ENCODE measurements around the gene MED16. TPM values are rescaled to one million over a fixed set of nuclear protein-coding genes. Genes with fewer than 3 reads are reported as not detected.
"Not testable (repeated sequence)": the region's sequence is repeated elsewhere in the genome, so short reads cannot be mapped to it uniquely, and the experiment has no call there.

MED16 gene
- total RNA-seq, 1 experiment from 2014 or later, result 20.4 TPM

DNA sequence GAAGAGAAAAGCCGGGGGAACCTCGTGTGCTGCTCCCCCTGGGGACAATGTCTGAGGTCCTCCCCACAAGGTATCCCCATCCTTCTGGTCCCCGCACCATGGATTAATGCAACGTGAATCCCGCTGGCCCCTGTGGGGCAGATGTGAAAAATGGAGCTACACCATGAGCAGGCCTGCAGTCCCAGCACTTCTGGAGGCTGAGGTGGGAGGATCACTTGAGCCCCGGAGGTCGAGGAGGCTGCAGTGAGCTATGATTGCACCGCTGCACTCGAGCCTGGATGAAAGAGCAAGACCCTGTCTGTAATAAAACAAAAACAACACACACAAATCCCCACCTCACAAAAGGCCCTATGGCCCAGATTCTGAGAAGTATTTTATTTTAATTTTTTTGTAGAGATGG is 34.7 kb downstream of the MED16 start:
- Histone ChIP-seq H3K36me3 (no peaks in the 10 kb centered on the region), H3K27me3 (no peaks in the 10 kb centered on the region; the same call in 1 of the 2 replicates), H3K4me3 (no peak overlapping the region), H3K9me3 (no peaks in the 10 kb centered on the region)
- DNase-seq, result no peak

DNA sequence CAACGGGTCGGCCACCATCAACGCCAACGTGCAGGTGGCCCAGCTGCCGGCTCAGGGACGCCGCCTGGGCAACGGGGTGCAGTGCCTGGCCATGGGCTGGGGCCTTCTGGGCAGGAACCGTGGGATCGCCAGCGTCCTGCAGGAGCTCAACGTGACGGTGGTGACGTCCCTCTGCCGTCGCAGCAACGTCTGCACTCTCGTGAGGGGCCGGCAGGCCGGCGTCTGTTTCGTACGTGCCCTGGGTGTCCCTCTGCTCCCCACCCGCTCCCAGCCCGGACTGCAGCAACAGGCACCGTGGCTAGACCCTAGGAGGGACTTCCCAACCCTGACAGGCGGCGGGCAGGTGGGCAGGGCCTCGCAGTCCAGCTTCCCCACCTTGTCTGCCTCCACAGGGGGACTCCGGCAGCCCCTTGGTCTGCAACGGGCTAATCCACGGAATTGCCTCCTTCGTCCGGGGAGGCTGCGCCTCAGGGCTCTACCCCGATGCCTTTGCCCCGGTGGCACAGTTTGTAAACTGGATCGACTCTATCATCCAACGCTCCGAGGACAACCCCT is 37.3 kb downstream of the MED16 start:
- no peaks in the 10 kb centered on the region; the same call in 1 of the 2 replicates for H3K27me3 ChIP-seq
- no peaks in the 10 kb centered on the region for H3K36me3 ChIP-seq
- H3K9me3 ChIP-seq, result no peaks in the 10 kb centered on the region
- DNase-seq, result no peak
- H3K4me3 ChIP-seq, result no peak overlapping the region

DNA sequence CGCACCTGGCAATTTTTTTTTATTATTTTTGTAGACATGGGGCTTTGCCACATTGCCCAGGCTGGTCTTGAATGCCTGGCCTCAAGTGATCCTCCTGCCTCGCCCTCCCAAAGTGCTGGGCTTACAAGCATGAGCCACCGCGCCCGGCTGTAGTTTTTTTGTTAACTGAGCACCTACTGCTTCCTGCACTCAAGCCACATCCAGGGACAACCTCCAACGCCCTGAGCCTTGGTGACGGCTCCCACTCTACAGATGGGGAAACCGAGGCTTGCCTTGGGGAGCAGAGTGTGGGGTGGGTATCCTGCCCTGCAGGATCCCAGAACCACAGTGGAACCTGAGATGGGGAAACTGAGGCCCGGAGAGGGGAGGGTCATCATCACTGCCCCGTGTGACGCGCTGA is 37.8 kb downstream of the MED16 start:
- Histone ChIP-seq H3K27me3 (no peaks in the 10 kb centered on the region), H3K36me3 (no peaks in the 10 kb centered on the region), H3K9me3 (no peaks in the 10 kb centered on the region), H3K4me3 (no peak overlapping the region)
- no peak for DNase-seq

DNA sequence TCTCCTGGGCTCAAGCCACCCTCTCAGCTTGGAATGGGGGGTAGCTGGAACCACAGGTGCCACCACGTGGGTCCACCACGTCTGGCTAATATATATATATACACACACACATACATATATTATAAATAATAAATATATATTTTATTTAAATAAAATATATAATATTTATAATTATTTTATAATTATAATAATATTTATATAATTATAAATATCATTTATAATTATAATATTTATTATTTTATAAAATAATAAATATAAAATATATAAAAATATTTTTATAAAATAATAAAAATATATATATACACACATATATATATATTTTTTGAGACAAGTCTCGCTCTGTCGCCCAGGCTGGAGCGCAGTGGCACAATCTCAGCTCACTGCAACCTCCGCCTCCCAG is 38.4 kb downstream of the MED16 start:
- Histone ChIP-seq H3K27me3 (no peaks in the 10 kb centered on the region), H3K4me3 (no peak overlapping the region), H3K36me3 (no peaks in the 10 kb centered on the region), H3K9me3 (no peaks in the 10 kb centered on the region)
- DNase-seq, result no peak

DNA sequence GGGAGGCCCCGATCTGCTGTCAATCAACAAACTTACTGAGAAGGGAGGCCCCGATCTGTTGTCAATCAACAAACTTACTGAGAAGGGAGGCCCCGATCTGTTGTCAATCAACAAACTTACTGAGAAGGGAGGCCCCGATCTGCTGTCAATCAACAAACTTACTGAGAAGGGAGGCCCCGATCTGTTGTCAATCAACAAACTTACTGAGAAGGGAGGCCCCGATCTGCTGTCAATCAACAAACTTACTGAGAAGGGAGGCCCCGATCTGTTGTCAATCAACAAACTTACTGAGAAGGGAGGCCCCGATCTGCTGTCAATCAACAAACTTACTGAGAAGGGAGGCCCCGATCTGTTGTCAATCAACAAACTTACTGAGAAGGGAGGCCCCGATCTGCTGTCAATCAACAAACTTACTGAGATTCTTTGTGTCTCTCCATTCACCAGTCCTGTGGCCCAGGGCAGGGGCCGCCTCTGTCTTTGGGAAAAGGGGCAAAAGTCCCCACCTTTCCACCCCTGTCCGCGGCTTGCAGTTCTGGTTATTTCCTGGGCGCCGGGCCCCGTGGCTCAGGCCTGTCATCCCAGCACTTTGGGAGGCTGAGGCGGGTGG is 39.3 kb downstream of the MED16 start:
- not testable (repeated sequence) for H3K36me3 ChIP-seq, H3K4me3 ChIP-seq, H3K9me3 ChIP-seq, H3K27me3 ChIP-seq, DNase-seq

DNA sequence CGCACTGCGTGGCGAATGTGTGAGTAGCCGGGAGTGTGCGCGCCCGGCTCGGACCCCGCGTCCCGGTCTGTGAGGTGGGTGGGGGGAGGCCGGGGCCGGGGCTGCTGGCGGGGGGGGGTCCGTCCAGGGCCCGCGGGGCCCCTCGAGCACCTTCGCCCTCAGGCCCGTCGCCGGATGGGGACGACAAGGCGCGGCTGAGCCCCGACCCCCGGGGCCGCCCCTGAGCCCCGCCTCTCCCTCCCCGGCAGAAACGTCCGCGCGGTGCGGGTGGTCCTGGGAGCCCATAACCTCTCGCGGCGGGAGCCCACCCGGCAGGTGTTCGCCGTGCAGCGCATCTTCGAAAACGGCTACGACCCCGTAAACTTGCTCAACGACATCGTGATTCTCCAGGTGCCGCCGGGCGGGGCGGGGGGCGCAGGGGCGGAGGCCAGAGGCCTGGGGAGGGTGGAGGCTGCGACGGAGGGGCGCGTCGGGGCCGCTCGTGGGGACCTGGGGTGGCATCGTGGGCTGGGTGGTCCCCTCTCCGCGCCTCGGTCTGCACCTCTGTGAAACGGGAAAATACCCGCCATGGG is 39.9 kb downstream of the MED16 start:
- H3K9me3 ChIP-seq, result no peaks in the 10 kb centered on the region
- H3K36me3 ChIP-seq, result no peaks in the 10 kb centered on the region
- no peak for DNase-seq
- H3K27me3 ChIP-seq, result no peaks in the 10 kb centered on the region
- no peak overlapping the region for H3K4me3 ChIP-seq

DNA sequence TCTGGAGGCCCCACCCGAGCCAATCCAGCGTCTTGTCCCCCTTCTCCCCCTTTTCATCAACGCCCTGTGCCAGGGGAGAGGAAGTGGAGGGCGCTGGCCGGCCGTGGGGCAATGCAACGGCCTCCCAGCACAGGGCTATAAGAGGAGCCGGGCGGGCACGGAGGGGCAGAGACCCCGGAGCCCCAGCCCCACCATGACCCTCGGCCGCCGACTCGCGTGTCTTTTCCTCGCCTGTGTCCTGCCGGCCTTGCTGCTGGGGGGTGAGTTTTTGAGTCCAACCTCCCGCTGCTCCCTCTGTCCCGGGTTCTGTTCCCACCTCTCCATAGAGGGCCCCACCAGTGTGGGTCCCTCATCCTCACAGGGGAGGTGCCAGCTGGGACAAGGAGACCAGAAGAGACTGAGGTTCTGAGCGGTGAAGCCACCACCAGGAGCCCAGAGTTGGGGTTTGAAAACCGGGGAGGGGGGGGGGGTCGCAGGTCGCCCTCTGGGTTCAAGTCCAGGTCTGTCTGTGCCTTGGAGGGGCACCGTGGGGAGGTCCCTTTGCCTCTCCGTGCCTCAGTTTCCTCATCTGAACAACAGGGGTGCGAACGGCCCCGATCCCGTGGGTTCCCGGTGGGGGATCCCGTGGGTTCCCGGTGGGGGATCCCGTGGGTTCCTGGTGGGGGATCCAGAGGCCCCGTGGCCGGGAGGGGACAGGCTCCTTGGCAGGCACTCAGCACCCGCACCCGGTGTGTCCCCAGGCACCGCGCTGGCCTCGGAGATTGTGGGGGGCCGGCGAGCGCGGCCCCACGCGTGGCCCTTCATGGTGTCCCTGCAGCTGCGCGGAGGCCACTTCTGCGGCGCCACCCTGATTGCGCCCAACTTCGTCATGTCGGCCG is 40.6 kb downstream of the MED16 start, which contains the start of gene ELANE:
Gene ELANE, plus strand, starts transcription at position 168 of the 878 bp plus-strand sequence. Its CDS starts 26 bp downstream, at position 194.
- Histone ChIP-seq H3K9me3 (no peaks in the 10 kb centered on the region), H3K4me3 (no peak within 1 kb of the TSS), H3K27me3 (no peaks in the 10 kb centered on the region), H3K36me3 (no peaks in the 10 kb centered on the region)
- DNase-seq, result no peak

DNA sequence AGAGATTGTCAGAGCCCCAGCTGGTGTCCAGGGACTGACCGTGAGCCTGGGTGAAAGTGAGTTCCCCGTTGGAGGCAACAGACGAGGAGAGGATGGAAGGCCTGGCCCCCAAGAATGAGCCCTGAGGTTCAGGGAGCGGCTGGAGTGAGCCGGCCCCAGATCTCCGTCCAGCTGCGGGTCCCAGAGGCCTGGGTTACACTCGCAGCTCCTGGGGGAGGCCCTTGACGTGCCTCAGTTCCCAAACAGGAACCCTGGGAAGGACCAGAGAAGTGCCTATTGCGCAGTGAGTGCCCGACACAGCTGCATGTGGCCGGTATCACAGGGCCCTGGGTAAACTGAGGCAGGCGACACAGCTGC is 42.0 kb downstream of the MED16 start:
- H3K4me3 ChIP-seq, result no peak overlapping the region

DNA sequence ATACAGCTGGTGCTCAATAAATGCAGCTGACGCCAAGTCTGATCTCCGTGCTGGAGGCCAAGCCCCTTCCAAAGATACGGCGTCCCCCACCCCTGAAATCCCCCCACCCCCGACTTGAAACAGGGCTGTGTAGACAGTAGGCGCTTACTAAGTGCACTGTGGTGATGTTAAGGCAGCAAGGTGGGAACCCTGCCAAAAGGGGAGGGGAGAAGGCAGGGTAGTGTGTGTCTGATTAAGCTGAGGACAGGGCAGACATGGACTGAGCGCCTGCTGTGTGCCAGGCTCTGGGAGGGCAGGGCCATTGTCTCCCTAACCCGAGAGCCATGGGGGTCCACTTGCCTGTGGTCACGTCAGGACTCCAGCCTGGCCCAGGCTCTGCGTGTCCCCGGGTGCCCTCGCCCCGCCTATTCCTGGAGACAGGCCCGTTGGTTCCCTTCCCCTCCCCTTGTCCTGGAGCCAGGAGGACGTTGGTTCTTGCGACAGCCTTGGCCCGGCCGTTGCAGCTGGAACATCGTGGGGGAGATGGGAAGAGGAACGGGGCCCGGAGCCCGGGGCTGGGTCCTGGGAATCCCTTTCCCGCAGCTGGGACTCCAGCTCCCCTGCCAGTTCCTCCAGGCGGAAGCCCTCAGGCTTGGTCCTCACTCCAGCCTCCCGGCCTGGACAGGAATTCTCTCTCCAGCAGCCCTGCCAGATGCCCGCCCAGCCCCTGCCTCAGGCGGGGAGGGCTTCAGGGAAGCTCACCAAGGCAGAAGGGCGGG is 42.6 kb downstream of the MED16 start:
- Histone ChIP-seq H3K9me3 (no peaks in the 10 kb centered on the region), H3K27me3 (no peaks in the 10 kb centered on the region), H3K4me3 (no peak overlapping the region), H3K36me3 (no peaks in the 10 kb centered on the region)
- DNase-seq, result peak; percentile 86

More for the DNA sequence above, 42.0 kb downstream of the MED16 start:
- Histone ChIP-seq H3K27me3 (no peaks in the 10 kb centered on the region), H3K9me3 (no peaks in the 10 kb centered on the region), H3K36me3 (no peaks in the 10 kb centered on the region)
- no peak for DNase-seq

DNA sequence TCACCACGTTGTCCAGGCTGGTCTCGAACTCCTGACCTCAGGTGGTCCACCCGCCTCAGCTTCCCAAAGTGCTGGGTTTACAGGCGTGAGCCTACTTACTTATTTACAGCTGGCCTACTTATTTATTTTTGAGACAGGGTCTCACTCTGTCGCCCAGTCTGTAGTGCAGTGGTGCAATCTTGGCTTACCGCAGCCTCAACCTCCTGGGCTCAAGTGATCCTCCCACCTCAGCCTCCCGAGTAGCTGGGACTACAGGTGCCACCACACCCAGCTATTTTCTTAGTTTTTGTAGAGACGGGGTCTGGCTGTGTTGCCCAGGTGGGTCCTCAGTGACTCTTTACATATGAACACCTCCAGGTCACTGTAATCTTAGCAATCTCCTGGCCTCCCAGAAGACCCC is 43.8 kb downstream of the MED16 start:
- not testable (repeated sequence) for H3K27me3 ChIP-seq, DNase-seq

DNA sequence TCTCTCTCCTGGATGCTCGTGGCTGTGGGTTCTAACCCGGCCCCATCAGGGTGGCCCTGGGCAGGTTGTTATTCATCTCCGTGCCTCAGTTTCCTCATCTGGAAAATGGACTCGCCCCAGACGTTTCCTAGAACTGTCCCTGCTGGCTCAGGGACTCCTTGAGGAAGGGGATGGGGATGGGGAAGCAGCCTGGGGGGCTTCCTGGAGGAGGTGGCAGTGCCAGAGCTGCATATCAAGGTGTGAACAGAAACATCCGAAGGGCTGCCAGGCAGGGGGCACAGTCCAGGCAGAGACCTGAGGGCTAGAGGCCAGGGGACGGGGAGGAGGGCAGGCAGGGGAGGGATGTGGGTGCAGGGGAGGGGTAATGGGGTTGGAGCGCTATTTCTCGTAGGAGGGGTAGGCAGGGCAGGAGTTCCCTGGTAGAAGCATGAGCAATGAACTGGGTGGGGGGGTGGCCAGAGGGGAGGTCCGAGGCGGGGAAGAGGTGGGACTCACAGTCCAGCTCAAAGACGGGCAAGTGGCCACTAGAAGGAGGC is 44.5 kb downstream of the MED16 start:
- DNase-seq, result no peak
- H3K4me3 ChIP-seq, result no peak overlapping the region

More for the DNA sequence above, 43.8 kb downstream of the MED16 start:
- H3K9me3 ChIP-seq, H3K36me3 ChIP-seq, H3K4me3 ChIP-seq: not testable (repeated sequence)

DNA sequence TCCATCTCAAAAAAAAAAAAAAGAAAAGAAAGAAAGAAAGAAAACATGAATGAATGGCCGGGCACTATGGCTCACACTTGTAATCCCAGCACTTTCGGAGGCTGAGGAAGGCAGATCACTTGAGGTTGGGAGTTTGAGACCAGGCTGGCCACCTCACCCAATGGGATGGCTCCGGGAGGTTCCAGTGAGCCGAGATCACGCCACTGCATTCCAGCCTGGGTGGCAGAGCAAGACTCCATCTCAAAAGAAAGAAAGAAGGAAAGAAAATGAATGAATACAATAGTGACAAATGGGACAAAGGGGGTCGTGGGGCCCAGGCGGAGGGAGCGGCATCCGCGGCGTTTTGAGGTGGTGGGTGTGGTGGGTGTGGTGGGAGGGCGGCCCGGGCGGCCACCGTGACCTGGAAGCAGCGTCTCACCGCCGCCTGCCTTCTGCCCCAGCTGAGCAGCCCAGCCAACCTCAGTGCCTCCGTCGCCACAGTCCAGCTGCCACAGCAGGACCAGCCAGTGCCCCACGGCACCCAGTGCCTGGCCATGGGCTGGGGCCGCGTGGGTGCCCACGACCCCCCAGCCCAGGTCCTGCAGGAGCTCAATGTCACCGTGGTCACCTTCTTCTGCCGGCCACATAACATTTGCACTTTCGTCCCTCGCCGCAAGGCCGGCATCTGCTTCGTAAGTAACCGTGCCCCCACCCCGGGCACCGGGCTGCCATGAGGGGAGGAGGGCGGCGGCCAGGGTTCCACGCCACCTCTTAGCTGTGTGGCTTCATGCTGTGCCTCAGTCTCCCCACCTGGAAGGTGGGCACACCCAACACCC is 47.1 kb downstream of the MED16 start:
- Histone ChIP-seq H3K9me3 (no peaks in the 10 kb centered on the region), H3K27me3 (peaks cover 8% of the 10 kb centered on the region), H3K4me3 (no peak overlapping the region), H3K36me3 (no peaks in the 10 kb centered on the region)
- DNase-seq, result no peak

More for the DNA sequence above, 44.5 kb downstream of the MED16 start:
- no peaks in the 10 kb centered on the region for H3K36me3 ChIP-seq
- peaks cover 5% of the 10 kb centered on the region for H3K27me3 ChIP-seq
- H3K9me3 ChIP-seq, result no peaks in the 10 kb centered on the region

DNA sequence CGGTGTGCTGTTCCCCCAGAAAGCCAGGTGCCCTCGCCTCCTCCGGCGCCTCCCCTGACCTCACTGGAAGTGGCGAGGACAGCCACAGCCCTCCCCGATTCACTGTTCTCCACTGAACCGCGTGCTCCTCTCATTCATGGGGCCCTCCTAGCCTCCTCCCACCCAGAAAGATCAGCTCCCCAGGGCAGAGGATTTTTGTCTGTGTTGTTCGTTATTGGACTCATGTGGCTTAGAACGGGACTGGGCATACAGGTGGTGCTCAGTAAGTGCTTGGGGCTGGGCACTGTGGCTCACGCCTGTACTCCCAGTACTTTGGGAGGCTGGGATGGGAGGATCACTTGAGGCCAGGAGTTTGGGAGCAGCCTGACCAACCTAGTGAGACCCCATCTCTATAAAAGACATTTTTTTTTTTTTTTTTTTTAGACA is 48.4 kb downstream of the MED16 start:
- no peaks in the 10 kb centered on the region for H3K36me3 ChIP-seq

DNA sequence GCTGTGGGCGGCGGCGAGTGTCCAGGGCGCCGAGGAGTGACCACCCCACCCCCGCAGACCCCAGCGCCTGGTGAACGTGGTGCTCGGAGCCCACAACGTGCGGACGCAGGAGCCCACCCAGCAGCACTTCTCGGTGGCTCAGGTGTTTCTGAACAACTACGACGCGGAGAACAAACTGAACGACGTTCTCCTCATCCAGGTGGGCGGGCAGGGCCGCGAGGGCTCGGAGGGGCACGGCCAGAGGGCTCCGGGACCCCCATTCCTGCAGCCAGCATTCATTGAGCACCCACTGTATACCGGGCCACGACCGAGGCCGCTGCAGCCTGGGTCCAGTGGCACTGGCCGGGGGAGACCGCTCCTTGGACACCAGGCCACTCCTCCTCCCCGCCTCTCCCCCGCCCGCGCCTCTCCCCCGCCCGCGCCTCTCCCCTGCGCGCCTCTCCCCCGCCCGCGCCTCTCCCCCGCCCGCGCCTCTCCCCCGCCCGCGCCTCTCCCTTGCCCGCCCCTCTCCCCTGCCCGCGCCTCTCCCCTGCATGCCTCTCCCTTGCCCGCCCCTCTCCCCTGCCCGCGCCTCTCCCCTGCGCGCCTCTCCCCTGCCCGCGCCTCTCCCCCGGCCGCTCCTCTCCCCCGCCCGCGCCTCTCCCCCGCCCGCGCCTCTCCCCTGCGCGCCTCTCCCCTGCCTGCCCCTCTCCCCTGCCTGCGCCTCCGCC is 49.0 kb downstream of the MED16 start:
- Histone ChIP-seq H3K9me3 (no peaks in the 10 kb centered on the region), H3K36me3 (no peaks in the 10 kb centered on the region), H3K4me3 (no peak overlapping the region), H3K27me3 (peaks cover 8% of the 10 kb centered on the region)
- no peak for DNase-seq

More for the DNA sequence above, 48.4 kb downstream of the MED16 start:
- H3K27me3 ChIP-seq, result peaks cover 8% of the 10 kb centered on the region
- no peaks in the 10 kb centered on the region for H3K9me3 ChIP-seq
- no peak for DNase-seq
- H3K4me3 ChIP-seq, result no peak overlapping the region

DNA sequence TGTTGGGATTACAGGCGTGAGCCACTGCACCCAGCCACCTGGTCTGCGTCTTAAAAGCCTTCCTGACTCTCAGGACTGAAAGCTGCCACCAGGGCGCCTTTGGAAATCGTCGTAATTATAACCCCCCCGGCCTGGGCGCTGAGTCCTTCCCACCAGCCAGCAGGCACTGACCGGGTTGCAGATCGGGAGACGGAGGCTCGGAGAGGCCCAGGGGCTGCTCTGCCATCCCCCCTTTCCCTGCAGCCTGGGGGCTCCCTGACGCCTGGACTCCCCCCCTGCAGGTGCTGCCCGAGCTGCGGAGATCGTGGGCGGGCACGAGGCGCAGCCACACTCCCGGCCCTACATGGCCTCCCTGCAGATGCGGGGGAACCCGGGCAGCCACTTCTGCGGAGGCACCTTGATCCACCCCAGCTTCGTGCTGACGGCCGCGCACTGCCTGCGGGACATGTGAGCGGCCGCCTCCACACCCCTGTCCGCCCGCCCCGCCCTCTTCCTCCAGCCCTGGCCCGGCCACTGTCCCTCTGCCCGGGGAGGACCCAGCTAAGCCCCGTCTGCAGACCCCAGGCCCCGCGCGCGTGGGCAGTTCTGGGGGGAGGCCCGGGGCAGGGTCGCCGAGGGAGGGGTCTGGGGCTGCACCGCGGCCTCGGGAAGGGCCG is 49.7 kb downstream of the MED16 start:
- DNase-seq, result no peak
- Histone ChIP-seq H3K27me3 (peaks cover 8% of the 10 kb centered on the region), H3K9me3 (no peaks in the 10 kb centered on the region), H3K36me3 (no peaks in the 10 kb centered on the region), H3K4me3 (no peak overlapping the region)

Measured in MG63 (cell line).